D721Med (cell line): ENCODE results near the gene CREBZF.

Experiments
- DNase-seq: peaks from one replicate; pipeline ENCODE4 v3.0.0; 2011; ENCODE audit warnings: low spot score; ENCODE audit not compliant: insufficient read length
- FAIRE-seq: peaks from 2 replicates; lab custom pipeline; 2011; peaks lifted over from hg19 to GRCh38; lab: Jason Lieb, UNC
- CTCF ChIP-seq: IDR thresholded peaks from 2 replicates; pipeline ENCODE4 v1.5.1; 2012; ENCODE audit warnings: mild to moderate bottlenecking, control low read depth; ENCODE audit not compliant: insufficient read depth; ENCODE audit errors: missing control alignments

The CREBZF gene

GRCh38 chr11:85664615-85665481 is at the start of gene CREBZF:
Gene CREBZF, minus strand, starts transcription at chr11:85665129. Its CDS starts 254 bp downstream, at chr11:85664875.
- FAIRE-seq (no peak), DNase-seq (peak; percentile 76)
- no peak for TF ChIP-seq CTCF

- DNase-seq (no peak), FAIRE-seq (no peak)
- no peak for TF ChIP-seq CTCF
These were observed 48.0 kb upstream of the CREBZF start for GRCh38 chr11:85712953-85713352.

- no peak for FAIRE-seq
- TF ChIP-seq CTCF: no peak
- DNase-seq: no peak
These were observed 46.0 kb upstream of the CREBZF start for GRCh38 chr11:85710917-85711316.

GRCh38 chr11:85709941-85710702 is 45.2 kb upstream of the CREBZF start:
- DNase-seq (no peak), FAIRE-seq (no peak)
- TF ChIP-seq CTCF: no peak

- no peak for TF ChIP-seq CTCF
- DNase-seq (no peak), FAIRE-seq (no peak)
These were observed 40.9 kb upstream of the CREBZF start for GRCh38 chr11:85705800-85706199.

- no peak for FAIRE-seq
- TF ChIP-seq CTCF: no peak
- no peak for DNase-seq
These were observed 40.0 kb upstream of the CREBZF start for GRCh38 chr11:85704967-85705366.
